ENCODE data around the gene MUS81. TPM values are rescaled to one million over a fixed set of nuclear protein-coding genes. Genes with fewer than 3 reads are reported as not detected.
"Not testable (repeated sequence)": the region's sequence is repeated elsewhere in the genome, so short reads cannot be mapped to it uniquely, and the experiment has no call there.

The MUS81 gene
- total RNA-seq, 1 donor from 2014 or later, result 52.8 TPM

DNA sequence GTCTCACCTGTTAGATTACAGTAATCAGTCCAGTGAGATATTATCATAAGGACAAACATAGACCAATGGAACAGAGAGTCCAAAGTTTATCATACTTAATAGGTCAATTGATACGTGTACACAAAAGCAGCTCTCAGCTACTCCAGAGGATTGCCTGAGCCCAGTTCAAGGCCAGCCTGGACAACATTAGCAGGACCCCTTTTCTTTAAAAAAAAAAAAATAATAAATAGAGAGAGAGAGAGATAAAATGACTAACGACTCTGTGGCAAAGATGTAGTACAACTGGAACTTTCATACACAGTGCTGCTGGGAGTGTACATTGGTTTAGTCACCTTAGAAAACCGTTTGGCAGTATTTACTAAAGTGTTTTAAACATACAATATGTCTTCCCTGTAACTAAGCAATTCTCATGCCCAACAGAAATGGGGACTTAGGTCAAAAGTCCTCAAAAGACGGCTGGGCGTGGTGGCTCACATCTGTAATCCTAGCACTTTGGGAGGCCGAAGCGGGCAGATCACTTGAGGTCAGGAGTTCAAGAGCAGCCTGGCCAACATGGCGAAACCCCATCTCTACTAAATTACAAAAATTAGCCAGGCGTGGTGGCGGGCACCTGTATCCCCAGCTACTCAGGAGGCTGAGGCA, 15.9 kb upstream of the MUS81 start:
- no peak for DNase-seq (ENCODE audit: low read depth, low spot score)

- DNase-seq (ENCODE audit: low read depth, low spot score), result no peak
These were observed 12.5 kb upstream of the MUS81 start for GRCh38 chr11:65847746-65848145.

- DNase-seq (ENCODE audit: low read depth, low spot score), result not testable (repeated sequence)
These were observed 11.5 kb upstream of the MUS81 start for GRCh38 chr11:65848693-65849092.

- DNase-seq (ENCODE audit: low read depth, low spot score), result no peak
These were observed 10.9 kb upstream of the MUS81 start for GRCh38 chr11:65849366-65849765.

DNA sequence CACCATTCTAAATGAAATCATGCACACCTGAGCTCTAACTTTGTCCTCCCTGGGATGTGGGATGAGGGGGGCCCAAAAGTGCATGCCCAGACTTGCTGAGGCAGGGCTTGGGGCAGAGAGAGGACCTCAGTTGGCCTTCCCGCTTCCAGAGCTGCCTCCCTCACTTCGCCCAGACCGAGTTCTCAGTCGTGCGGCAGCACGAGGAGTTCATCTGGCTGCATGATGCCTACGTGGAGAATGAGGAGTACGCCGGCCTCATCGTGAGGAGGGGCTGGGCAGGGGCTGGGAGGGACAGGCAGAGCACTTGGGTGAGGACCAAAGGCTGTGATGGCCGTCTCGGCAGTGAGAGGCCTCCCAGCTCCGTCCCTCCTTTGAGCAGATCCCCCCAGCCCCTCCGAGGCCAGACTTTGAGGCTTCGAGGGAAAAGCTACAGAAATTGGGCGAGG, 10.4 kb upstream of the MUS81 start:
- no peak for DNase-seq (ENCODE audit: low read depth, low spot score)

DNA sequence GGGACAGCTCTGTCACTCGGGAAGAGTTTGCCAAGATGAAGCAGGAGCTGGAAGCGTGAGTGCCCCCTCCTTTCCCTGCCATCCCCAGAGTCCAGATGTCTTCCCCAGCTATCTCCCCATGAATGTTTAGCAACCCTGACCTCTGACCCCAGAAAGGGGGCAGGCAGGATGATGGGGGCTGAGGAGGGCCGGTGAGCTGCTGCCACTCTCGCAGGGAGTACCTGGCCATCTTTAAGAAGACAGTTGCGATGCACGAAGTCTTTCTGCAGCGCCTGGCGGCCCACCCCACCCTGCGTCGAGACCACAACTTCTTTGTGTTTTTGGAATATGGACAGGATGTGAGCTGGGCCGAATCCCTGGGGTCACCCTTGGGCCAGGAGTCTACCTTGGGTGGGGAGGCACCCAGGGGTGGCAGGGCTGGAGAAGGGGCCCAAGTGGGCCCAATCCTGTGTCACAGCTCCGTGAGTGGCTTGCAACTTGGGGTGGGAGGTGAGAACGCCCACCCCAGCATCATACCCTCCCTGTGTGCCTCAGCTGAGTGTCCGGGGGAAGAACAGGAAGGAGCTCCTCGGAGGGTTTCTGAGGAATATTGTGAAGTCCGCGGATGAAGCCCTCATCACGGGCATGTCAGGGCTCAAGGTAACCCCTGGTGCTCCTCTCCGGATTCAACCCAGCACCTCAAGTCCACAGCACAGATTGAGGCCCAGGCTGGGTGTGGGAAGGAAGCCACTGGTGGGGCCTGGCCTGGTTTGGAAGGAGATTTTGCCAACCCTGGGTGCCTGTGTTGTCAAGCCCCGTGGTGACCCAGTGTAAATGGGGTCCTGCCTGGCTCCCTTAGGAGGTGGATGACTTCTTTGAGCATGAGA, 9.8 kb upstream of the MUS81 start:
- DNase-seq (ENCODE audit: low read depth, low spot score), result no peak

- DNase-seq (ENCODE audit: low read depth, low spot score), result no peak
These were observed 9.1 kb upstream of the MUS81 start for GRCh38 chr11:65851083-65851579.

DNA sequence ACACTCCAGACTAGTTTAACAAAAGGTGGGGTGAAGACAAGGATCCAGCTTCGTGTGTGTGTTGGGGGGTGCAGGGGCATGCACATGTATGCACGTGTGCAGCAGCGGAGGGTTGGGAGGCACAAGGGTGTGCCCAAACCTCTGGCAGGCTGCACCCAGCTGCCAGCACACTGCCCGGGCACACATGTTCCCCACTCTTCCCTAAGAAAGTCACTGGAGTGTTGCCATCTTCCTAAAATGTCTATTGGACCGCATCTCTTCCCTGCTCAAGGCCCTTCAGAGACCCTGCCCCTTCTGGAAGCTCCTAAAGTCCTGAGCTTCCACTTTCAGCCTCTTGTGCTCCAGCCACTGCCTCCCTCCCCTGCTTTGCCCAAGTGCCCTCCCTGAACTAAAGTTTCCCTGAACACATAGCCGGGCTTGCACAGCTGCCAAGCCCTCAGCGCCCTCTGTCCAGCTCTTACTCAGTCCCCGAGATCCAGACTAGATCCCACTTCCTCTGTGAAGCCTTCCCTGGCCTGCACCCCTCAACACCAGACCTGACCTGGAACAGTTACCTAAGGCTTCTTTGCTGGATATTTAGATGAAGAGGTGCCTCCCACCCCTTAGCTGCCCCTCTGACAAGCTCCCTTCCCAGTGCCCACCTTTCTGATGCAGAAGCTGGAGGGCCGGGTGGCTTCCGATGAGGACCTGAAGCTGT, 8.3 kb upstream of the MUS81 start:
- DNase-seq (ENCODE audit: low read depth, low spot score), result no peak

DNA sequence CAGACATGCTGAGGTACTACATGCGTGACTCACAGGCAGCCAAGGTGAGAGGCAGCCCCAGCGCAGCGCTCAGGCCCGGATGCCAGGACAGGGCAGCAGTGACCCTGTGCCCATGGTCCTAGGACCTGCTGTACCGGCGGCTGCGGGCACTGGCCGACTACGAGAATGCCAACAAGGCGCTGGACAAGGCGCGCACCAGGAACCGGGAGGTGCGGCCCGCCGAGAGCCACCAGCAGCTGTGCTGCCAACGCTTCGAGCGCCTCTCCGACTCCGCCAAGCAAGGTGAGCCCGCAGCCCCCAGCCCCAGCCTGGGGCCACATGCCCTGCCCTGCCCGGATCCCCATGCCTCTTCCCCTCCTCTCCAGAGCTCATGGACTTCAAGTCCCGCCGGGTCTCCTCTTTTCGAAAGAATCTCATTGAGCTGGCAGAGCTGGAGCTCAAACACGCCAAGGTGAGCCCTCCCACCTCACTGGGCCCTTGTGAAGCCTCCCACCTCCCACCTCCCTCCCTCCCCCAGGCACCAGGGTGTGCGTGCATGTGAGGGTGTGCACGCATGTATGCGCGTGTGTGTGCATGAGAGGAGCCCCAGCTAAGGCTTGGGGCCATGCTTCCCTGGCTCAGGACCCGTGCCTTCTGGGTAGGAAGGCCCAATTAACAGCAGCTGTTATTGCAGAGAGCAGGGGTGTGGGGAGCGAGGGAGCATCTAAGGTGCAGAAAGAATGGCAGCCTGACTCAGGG, 7.6 kb upstream of the MUS81 start:
- no peak for DNase-seq (ENCODE audit: low read depth, low spot score)

DNA sequence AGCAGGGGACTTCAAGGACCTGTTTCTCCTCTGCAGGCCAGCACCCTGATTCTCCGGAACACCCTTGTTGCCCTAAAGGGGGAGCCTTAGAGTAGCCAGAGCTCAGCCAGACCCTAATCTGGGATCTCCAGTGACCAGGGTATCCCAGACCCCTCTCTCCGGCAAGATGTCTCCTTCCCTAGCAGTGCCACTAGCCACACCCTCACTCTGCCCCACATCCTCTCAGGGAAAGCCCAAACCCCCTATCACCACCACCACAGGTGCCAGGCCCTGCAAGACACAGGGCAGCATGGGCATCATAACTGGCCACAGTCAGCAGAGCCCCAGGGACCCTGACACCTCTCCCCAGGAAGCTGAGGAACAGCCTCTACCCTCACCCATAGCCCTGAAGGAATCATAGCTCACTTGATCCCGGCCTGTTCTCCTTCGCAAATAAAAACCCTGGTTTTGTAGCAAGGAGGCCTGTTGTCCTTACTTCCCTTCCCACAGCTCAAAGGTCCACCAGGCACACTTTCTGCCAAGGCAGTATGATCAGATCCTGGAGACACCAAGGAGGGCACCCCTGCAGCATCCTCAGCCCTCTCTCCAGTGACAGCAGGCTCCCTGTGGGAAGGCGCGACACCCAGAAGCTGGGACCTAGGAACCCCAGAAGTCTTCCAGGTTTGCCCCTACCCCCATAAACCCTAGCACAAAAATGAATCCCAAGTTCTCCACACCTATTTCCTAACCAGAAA, 6.8 kb upstream of the MUS81 start:
- DNase-seq (ENCODE audit: low read depth, low spot score), result no peak

DNA sequence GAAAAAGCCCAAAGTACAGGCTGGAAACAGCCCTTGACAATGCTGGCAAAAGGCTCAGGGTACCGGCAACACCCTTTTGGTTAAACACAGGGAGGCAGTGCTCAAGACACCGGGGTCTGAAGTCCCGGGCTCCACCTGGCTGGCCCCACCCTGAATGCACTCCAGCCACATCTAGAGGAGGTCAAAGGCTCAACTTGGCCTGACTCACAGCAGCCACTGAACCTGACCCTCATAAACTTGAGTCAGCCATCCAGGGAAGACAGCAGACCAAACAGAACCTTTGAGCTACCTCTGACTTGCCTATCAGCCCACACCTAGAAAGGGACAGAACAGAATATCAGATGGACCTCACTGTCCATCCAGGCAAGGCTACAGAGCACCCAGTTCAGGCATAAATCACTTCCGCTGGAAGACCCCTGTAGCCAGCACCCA, 6.1 kb upstream of the MUS81 start:
- no peak for DNase-seq (ENCODE audit: low read depth, low spot score)

- no peak for DNase-seq (ENCODE audit: low read depth, low spot score)
These were observed 5.1 kb upstream of the MUS81 start for GRCh38 chr11:65854852-65855837.

DNA sequence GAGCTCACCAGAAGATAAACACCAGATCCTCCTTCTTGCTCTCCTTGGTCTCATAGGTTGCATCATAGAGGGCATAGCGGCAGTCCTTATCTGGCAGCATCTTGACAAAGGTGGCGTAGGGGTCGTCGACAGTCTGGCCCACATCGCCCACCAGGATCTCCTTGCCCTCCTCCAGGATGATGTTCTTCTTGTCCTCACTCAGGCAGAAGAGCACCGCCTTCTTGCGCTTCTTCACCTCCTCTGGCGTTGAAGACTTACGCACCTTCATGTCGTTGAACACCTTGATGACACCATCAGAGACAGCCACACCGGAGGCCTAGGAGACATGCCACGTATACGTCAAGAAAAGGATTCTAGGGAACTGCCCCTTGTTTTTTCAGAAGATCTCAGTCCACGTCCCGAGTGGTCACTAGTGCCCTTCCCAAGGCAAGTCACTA, 4.3 kb upstream of the MUS81 start:
- no peak for DNase-seq (ENCODE audit: low read depth, low spot score)

DNA sequence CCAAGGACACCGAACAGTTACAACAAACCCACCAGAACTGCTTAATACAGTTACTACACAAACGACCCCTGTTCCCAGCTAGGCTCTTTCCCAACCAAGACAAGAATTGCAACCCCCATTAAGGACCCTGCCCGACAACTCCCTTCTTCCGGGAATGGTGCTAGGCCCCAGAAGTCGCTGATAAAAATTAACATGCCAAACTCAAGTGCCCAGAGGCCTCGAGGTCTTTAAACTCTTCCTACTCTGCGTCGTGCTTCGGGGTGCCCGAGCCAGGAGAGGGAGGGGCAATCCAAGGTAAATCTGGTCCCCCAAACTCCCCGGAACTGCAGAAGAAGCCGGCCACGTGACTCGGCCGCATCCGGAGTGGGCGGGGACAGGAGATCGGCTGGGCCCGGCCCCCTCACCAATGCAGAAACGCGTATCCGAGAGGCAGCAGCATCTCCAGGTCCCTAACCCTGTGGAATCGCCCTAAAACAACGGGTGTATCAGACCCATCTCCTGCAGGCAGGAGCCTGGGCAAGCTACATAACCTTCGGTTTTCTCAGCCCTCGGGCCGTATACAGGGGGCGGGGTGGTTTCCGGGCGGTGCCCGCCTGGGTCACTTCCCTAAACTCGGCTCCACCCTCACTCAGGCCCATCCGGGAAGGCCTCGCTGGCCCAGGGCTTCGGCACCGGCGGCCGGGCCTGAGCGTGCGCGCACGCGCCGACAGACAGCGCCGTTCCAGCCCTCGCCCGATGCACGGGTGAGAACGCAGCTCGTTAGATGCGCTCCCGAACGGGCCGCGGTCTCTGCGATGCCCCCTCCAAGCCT, 3.3 kb upstream of the MUS81 start:
- no peak for DNase-seq (ENCODE audit: low read depth, low spot score)

DNA sequence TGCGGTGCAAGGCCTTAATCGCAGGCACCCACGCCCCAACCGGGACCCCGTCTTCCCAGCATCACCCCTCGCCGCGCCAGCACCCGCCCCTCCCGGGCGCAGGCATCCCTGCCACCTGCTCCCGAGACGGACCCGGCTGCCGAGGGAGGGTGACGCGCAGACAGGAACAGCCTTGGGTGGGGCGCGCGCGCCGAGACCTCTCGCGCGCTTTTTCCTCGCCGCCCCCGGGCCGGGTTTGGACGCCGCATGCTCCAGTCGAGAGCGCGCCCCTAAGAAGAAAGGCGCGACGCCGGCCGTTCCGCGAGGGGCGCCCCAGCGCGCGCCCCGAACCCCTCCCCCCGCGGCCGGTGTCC, 2.8 kb upstream of the MUS81 start:
- no peak for DNase-seq (ENCODE audit: low read depth, low spot score)

DNA sequence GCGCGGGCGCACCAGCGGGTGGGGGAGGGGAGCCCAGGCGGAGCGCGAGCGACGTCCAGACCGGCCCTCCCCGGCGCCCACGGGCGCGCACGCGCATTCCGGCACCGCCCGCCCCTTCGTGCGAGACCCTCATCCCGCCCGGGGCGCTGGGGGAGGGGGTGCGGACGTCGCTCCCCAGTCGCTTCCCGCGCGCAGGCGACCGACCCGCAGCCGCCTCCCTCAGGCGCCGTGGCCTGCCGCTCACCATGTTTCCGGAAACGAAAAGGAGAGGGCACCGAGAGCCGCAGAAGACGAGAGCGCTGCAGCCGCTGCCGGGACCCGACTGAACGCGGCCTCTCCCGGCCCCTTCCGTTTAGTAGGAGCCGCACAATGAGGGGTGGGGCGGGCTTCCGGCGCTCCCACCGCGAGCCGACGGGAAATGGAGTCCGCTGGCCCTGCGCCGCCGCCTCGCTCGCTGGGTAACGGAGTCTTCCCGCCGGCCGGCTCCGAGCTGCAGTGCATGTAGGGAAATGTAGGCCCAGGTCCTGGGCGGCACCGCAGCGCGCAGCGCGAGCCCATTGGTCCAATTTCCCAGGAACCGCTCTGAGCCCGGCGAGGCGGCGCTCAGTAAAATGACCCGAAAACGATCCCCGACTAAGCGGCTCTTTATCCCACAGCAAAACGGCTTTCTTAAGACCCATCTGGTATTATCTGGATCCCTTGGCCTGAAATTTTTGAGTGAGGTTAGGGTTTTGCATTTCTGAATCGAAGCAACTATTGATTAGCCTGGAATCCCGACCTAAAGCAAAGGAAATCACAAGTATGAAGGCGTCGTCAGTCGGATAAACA, 2.2 kb upstream of the MUS81 start, which contains the start of gene CFL1:
Gene CFL1 (minus strand): TSS at position 328 of the 828 bp plus-strand sequence. CDS start 81 bp downstream, at position 247.
- DNase-seq (ENCODE audit: low read depth, low spot score), result peak; percentile 89

- DNase-seq (ENCODE audit: low read depth, low spot score), result no peak
These were observed 1.5 kb upstream of the MUS81 start for GRCh38 chr11:65858681-65859087.

Measured in pulmonary artery endothelial cell (primary cell).